Sigmoid colon (tissue), 7 donors: Measurements from ENCODE around the gene DOCK8. TPM values are rescaled to one million over a fixed set of nuclear protein-coding genes. Genes with fewer than 3 reads are reported as not detected.

ENCODE experiments used
- DNase-seq: peaks from one replicate; pipeline ENCODE4 v3.0.0-alpha.2; 2019
- H3K27ac ChIP-seq, 4 donors: fragments of 200-600 bp; sonication (generic); one replicate each; pipeline ENCODE4 v1.5.1; 2016 to 2019; ENCODE audit warnings: mild to moderate bottlenecking in 1 of 4
- H3K27me3 ChIP-seq, 3 donors: fragments of 200-600 bp; sonication (generic); one replicate each; pipeline ENCODE4 v1.5.1; 2019; ENCODE audit warnings: mild to moderate bottlenecking in 1 of 3
- H3K36me3 ChIP-seq, 4 donors: fragments of 200-600 bp; sonication (generic); one replicate each; pipeline ENCODE4 v1.5.1; 2016 to 2019
- H3K4me1 ChIP-seq, 4 donors: fragments of 200-600 bp; sonication (generic); one replicate each; pipeline ENCODE4 v1.5.1; 2017 to 2019
- H3K4me3 ChIP-seq, 4 donors: fragments of 200-600 bp; sonication (generic); one replicate each; pipeline ENCODE4 v1.5.1; 2017 to 2019; ENCODE audit warnings: mild to moderate bottlenecking in 2 of 4, moderate library complexity in 1 of 4
- H3K9me3 ChIP-seq, 4 donors: fragments of 200-600 bp in 3 of 4; sonication (generic) in 3 of 4; one replicate each; pipeline versions ENCODE4 v1.5.1 to v1.6.1; 2013 to 2019
- EP300 ChIP-seq, 4 donors: sonication (generic); formaldehyde crosslinking; IDR thresholded peaks; one replicate each; pipeline ENCODE4 v1.6.1; 2017; ENCODE audit warnings: antibody characterized with exemption in 4 of 4
- POLR2A ChIP-seq, 2 donors: fragments of 450-650 bp; IDR thresholded peaks; one replicate each; pipeline ENCODE4 v1.6.1; 2016; ENCODE audit warnings: antibody characterized with exemption in 2 of 2, mild to moderate bottlenecking in 2 of 2, moderate library complexity in 2 of 2
- POLR2AphosphoS5 ChIP-seq, 4 donors: sonication (generic); formaldehyde crosslinking; IDR thresholded peaks; one replicate each; pipeline ENCODE4 v1.6.1; 2017; ENCODE audit warnings: antibody characterized with exemption in 4 of 4
- WGBS, 2 donors: extraction: QIAGEN DNeasy Blood & Tissue Kit; methylation state at CpG; one replicate each; pipeline ENCODE4 v1.1.7; 2013; 5-methylcytosine and 5-hydroxymethylcytosine counted together
- intact Hi-C: fragments of 100-400 bp; cut with DNase I; formaldehyde crosslinking; loops from one replicate; pipeline ENCODE4 v1.15.1; 2023
- polyA plus RNA-seq, 3 donors: library from polyadenylated mRNA; stranded (reverse); fragments of 200-250 nt; gene quantifications; one replicate each; pipeline ENCODE4 v1.2.3, GENCODE V29; 2013
- total RNA-seq, 4 donors: library from RNA; depleted of rRNA; stranded (reverse); fragments of >200 nt; gene quantifications; one replicate each; pipeline ENCODE4 v1.1.0, GENCODE V29; 2016
- TF ChIP-seq, protein P1 (sequence below), 4 experiments: fragments of 450-650 bp in 3 of 4; fragments of 200-600 bp in 1 of 4; IDR thresholded peaks; one replicate each; pipeline ENCODE4 v1.5.1; 2016 to 2019; ENCODE audit warnings: antibody characterized with exemption in 4 of 4, mild to moderate bottlenecking in 3 of 4, moderate library complexity in 2 of 4
- donor health status: healthy with polysubstance abuse.
- donor health status: Bipolar disorder and iron deficiency.
- donor health status: healthy.

DOCK8 gene
- total and polyA plus RNA-seq, 7 donors = 2.3 to 22.8 (median 6.4) TPM

DNA sequence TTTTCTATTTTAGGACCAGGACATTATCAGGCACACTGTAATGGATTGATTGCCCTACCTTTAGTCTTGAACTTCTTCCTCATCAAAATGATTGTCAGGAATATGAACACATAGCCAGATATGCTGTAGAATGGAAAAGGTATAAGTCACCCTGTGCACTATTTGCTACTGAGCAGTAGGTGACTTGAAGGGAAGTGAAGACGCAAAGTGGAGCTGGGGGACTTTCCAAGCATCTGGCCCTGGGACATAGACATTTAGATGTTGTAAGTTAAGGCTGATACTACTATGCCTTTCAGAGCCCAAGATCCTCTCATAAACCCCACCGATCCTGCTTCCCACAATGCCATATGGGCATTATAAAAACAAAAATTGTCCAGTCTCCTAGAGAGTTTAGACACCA, 174.5 kb downstream of the DOCK8 start:
- Histone ChIP-seq H3K27me3 (no peaks in the 10 kb centered on the region), H3K27ac (no peak overlapping the region), H3K9me3 (no peaks in the 10 kb centered on the region), H3K4me1 (no peaks in the 10 kb centered on the region), H3K4me3 (no peak overlapping the region), H3K36me3 (no peaks in the 10 kb centered on the region)
- no peak for TF ChIP-seq EP300 (IDR thresholded peaks at IDR 0.05)
- TF ChIP-seq, protein P1, sequence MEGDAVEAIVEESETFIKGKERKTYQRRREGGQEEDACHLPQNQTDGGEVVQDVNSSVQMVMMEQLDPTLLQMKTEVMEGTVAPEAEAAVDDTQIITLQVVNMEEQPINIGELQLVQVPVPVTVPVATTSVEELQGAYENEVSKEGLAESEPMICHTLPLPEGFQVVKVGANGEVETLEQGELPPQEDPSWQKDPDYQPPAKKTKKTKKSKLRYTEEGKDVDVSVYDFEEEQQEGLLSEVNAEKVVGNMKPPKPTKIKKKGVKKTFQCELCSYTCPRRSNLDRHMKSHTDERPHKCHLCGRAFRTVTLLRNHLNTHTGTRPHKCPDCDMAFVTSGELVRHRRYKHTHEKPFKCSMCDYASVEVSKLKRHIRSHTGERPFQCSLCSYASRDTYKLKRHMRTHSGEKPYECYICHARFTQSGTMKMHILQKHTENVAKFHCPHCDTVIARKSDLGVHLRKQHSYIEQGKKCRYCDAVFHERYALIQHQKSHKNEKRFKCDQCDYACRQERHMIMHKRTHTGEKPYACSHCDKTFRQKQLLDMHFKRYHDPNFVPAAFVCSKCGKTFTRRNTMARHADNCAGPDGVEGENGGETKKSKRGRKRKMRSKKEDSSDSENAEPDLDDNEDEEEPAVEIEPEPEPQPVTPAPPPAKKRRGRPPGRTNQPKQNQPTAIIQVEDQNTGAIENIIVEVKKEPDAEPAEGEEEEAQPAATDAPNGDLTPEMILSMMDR (IDR thresholded peaks at IDR 0.05) = no peak
- TF ChIP-seq POLR2A (IDR thresholded peaks at IDR 0.05) = no peak
- TF ChIP-seq POLR2AphosphoS5 (IDR thresholded peaks at IDR 0.05) = no peak
- intact Hi-C loops = loop anchor here (5.0 to 10.0 kb wide), 4 partner anchors 226 to 618 kb away; no protein-coding TSS in a partner anchor
- 84 to 93% methylated on average over 2 of the region's 2 CpGs for WGBS, 2 donors
- DNase-seq = no peak

DNA sequence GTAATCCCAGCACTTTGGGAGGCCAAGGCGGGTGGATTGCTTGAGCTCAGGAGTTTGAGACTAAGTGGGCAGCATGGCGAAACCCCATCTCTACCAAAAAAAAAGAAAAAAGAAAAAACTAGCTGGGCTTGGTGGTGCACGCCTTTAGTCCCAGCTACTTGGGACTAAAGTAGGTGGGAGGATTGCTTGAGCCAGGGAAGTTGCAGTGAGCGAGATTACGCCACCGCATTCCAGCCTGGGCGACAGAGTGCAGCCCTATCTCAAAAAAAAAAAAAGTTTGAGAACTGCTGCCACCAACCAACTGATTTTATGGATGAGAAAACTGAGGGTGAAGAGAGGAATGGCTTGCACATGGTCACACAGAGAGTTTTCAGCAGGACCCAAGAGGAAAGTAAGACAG, 175.1 kb downstream of the DOCK8 start:
- Histone ChIP-seq H3K9me3 (no peaks in the 10 kb centered on the region), H3K36me3 (no peaks in the 10 kb centered on the region), H3K27me3 (no peaks in the 10 kb centered on the region), H3K4me1 (peaks cover 0 to 3% (median 0%) of the 10 kb centered on the region in 4 donors), H3K4me3 (no peak overlapping the region), H3K27ac (no peak overlapping the region)
- WGBS, 2 donors = 96 to 98% methylated on average over 7 of the region's 7 CpGs
- TF ChIP-seq, protein P1 (IDR thresholded peaks at IDR 0.05) = no peak
- TF ChIP-seq POLR2A (IDR thresholded peaks at IDR 0.05) (no peak), POLR2AphosphoS5 (IDR thresholded peaks at IDR 0.05) (no peak), EP300 (IDR thresholded peaks at IDR 0.05) (no peak)
- intact Hi-C loops = loop anchor here (5.0 to 10.0 kb wide), 4 partner anchors 225 to 618 kb away; no protein-coding TSS in a partner anchor
- no peak for DNase-seq

DNA sequence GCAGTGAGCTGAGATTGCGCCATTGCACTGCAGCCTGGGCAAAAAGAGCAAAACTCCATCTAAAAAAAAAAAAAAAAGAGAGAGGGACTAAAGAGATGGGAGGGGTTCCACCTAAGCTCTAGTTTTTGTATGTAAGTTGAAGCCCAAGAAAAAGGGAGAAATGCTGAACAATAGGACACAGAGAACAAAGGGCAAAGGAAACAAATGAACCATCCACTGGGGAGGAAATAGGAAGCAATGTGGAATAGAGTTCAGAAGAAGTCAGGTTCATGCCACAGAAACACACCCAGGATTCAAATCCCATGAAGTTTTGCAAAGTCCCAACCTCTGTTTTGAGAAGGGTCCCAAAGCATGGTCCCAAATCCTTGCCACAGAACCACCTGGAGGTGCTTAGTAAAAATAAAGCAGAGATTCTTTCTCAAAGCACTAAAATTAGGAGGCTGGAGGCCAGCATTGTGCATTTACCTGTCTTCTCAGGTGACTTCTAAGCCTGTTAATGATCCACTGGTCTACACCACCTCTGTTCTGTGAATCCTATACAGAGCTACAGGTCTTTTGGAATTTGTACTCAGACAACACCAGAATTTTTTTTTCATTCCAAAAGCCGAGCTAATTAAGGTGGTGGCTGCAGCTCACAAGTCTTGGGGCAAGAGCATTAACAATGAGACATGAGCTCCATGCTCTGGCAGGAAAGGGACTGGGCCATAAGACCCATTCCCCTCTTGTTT, 177.6 kb downstream of the DOCK8 start:
- H3K27ac ChIP-seq = no peak overlapping the region
- WGBS, 2 donors = 68 to 92% methylated on average over 2 of the region's 2 CpGs
- H3K4me3 ChIP-seq = no peak overlapping the region
- intact Hi-C loops = no loop called here
- no peaks in the 10 kb centered on the region for H3K27me3 ChIP-seq
- no peaks in the 10 kb centered on the region for H3K9me3 ChIP-seq
- DNase-seq = no peak
- no peaks in the 10 kb centered on the region for H3K36me3 ChIP-seq
- H3K4me1 ChIP-seq = peaks cover 0 to 4% (median 0%) of the 10 kb centered on the region in 4 donors
- no peak for TF ChIP-seq POLR2A (IDR thresholded peaks at IDR 0.05)
- no peak for TF ChIP-seq EP300 (IDR thresholded peaks at IDR 0.05)
- TF ChIP-seq POLR2AphosphoS5 (IDR thresholded peaks at IDR 0.05) = no peak
- TF ChIP-seq, protein P1 (IDR thresholded peaks at IDR 0.05) = no peak

DNA sequence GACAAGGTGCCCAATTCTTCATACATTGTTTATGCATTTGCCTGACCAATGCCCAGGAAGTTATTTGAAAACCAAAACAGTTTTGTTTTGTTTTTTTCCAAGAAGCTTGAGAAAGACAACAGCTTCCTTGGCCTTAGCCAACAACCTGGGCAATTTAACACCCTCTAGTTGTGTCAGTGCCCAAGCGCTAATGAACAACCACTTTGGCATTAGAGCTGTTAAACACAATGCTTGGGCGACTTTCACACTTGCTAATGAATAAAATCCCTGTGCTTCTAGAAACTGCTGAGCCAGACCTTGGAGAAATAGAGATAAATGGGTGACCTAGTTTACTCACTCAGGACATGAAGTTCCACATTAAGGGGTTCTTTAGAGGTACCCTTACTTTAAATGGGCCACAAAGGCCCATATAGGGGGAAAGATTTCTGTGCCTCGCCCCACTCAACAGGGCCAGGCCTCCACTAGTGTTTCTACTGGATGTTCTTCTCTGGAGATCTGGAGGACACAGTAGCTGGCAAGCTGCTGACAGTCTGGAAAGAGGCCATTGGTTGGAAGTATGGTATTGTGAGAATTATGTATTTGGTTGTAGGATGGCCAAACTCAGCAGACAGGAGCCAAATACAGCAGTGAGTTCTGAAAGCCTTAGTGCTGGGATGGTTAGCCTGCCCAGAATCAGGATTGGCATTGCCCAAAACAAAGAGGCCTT, 179.8 kb downstream of the DOCK8 start:
- WGBS, 2 donors = 95 to 96% methylated on average over 3 of the region's 3 CpGs
- no peak for DNase-seq
- H3K4me3 ChIP-seq = no peak overlapping the region
- no peaks in the 10 kb centered on the region for H3K9me3 ChIP-seq
- no peaks in the 10 kb centered on the region for H3K36me3 ChIP-seq
- H3K27me3 ChIP-seq = no peaks in the 10 kb centered on the region
- no peak overlapping the region for H3K27ac ChIP-seq
- H3K4me1 ChIP-seq = peaks cover 0 to 4% (median 0%) of the 10 kb centered on the region in 4 donors
- no peak for TF ChIP-seq POLR2AphosphoS5 (IDR thresholded peaks at IDR 0.05)
- TF ChIP-seq EP300 (IDR thresholded peaks at IDR 0.05) = no peak
- no peak for TF ChIP-seq POLR2A (IDR thresholded peaks at IDR 0.05)
- TF ChIP-seq, protein P1 (IDR thresholded peaks at IDR 0.05) = no peak
- intact Hi-C loops = no loop called here
